ENCODE data around the gene AADACL4. TPM values are rescaled to one million over a fixed set of nuclear protein-coding genes. Genes with fewer than 3 reads are reported as not detected.

AADACL4 gene
- total and polyA plus RNA-seq, 10 of the 15 experiments (the other 5 are each of a cell fraction or from before 2014, with no cell fraction given): not detected

DNA sequence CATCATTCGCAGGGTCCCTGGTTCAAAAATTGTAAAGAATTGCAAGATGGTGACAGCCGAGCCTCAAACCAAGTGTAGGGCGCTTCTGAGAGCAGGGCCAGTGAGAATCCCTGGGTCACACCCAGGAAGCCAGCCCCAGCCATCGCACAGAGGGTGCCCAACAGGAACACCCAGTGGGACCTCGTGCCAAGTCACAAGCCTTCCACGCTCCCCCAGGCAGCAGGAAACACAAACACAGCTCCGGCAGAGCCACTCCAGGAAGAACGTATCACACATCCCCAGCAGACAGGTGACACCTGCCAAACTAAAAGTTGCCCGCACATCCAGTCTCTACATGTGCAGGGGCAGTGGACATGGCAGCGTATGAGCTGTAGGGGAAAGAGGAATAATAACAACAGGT is 46.1 kb upstream of the AADACL4 start:
- Histone ChIP-seq H4K20me1 (ENCODE audit: control insufficient read depth, insufficient read depth) (0 out of 2 replicates have a peak, but pooled peaks cover 4% of the 10 kb centered on the region), H3K9me3 (replicated peaks; ENCODE audit: control insufficient read depth, insufficient read depth, low read length) (no peaks in the 10 kb centered on the region), H3K4me3 (no peak overlapping the region), H3K4me2 (ENCODE audit: control insufficient read depth, insufficient read depth) (no peak overlapping the region), H3K4me1 (ENCODE audit: control insufficient read depth, insufficient read depth, low read length) (no peaks in the 10 kb centered on the region), H3K79me2 (ENCODE audit: control insufficient read depth, insufficient read depth, low read length) (no peaks in the 10 kb centered on the region), H2AFZ (ENCODE audit: control insufficient read depth, low read depth, low read length) (no peak overlapping the region), H3K36me3 (ENCODE audit: control insufficient read depth in 2 of 2, insufficient read depth in 2 of 2, low read length in 1 of 2) (no peaks in the 10 kb centered on the region), H3K27ac (ENCODE audit: control insufficient read depth, insufficient read depth) (no peak overlapping the region), H3K27me3 (replicated peaks in 1 of 2; ENCODE audit: control insufficient read depth in 2 of 2, insufficient read depth in 2 of 2, low read length in 1 of 2) (peaks cover 0 to 4% of the 10 kb centered on the region in 2 experiments; a peak in 3 of 4 replicates), H3K9ac (ENCODE audit: control insufficient read depth, insufficient read depth, low read length) (no peak overlapping the region)
- ChIA-PET POLR2A (no interaction called here), SMC1A (ENCODE audit: uncharacterized antibody, unreplicated experiment) (interaction anchor here (1.9 kb wide), 1 partner anchor 14 kb away, joined by 5 read pairs; no protein-coding TSS in a partner anchor), CTCF (interaction anchor here (1.3 to 1.4 kb wide), 2 partner anchors 19 to 61 kb away, joined by 7 to 9 read pairs; no protein-coding TSS in a partner anchor), RAD21 (ENCODE audit: unreplicated experiment) (no interaction called here)
- in situ Hi-C loops (cut with MboI) (no loop called here), intact Hi-C loops (cut with micrococcal nuclease; ENCODE audit: unreplicated experiment) (no loop called here)
- no TSS peak for BruUV-seq (replicated peaks)
- FAIRE-seq (no peak), ATAC-seq (no peak), DNase-seq (ENCODE audit: low read depth, low spot score) (no peak)
- 51% methylated on average over 10 of the region's 10 CpGs for WGBS (ENCODE audit: insufficient coverage, insufficient replicate concordance, low lambda C conversion rate, missing lambda C conversion rate)
- TF ChIP-seq GABPA (IDR thresholded peaks at IDR 0.05; ENCODE audit: low read depth): no peak

DNA sequence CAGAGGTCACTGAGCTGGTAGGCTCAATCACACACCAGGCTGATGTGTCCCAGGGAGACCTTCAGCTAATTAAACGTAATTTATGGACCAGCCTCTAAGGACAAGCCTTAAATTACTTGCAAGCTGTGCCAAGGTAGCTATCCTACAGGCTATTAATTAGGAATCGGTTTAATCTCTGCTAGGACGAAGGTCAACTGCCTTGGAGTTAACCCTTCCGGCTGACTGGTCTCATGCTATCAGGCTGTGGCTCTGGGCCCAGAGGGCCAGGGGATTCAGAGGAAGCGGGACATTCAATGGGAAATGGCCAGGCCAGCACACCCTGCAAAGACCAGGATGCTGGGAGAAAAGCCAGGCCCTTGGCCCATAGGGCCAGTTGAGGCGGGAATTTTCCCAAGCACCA is 44.9 kb upstream of the AADACL4 start:
- H3K79me2 ChIP-seq (ENCODE audit: control insufficient read depth, insufficient read depth, low read length): no peaks in the 10 kb centered on the region
- ChIA-PET POLR2A (no interaction called here), RAD21 (ENCODE audit: unreplicated experiment) (interaction anchor here (1.0 to 1.3 kb wide), 2 partner anchors 20 to 21 kb away, joined by 3 read pairs; no protein-coding TSS in a partner anchor), CTCF (interaction anchor here (0.7 to 1.4 kb wide), 6 partner anchors 12 to 330 kb away, joined by 3 to 9 read pairs (median 4); no protein-coding TSS in a partner anchor), SMC1A (ENCODE audit: uncharacterized antibody, unreplicated experiment) (interaction anchor here (1.9 kb wide), 1 partner anchor 13 kb away, joined by 5 read pairs; no protein-coding TSS in a partner anchor)
- H3K27me3 ChIP-seq (replicated peaks in 1 of 2; ENCODE audit: control insufficient read depth in 2 of 2, insufficient read depth in 2 of 2, low read length in 1 of 2): peaks cover 0 to 4% of the 10 kb centered on the region in 2 experiments; a peak in 3 of 4 replicates
- in situ Hi-C loops (cut with MboI): no loop called here
- no peak overlapping the region for H3K4me3 ChIP-seq
- intact Hi-C loops (cut with micrococcal nuclease; ENCODE audit: unreplicated experiment): no loop called here
- TF ChIP-seq CEBPB (IDR thresholded peaks at IDR 0.05; ENCODE audit: borderline replicate concordance in 1 of 2, low read depth in 2 of 2, low read length in 2 of 2): no peak
- TF ChIP-seq, protein P1, sequence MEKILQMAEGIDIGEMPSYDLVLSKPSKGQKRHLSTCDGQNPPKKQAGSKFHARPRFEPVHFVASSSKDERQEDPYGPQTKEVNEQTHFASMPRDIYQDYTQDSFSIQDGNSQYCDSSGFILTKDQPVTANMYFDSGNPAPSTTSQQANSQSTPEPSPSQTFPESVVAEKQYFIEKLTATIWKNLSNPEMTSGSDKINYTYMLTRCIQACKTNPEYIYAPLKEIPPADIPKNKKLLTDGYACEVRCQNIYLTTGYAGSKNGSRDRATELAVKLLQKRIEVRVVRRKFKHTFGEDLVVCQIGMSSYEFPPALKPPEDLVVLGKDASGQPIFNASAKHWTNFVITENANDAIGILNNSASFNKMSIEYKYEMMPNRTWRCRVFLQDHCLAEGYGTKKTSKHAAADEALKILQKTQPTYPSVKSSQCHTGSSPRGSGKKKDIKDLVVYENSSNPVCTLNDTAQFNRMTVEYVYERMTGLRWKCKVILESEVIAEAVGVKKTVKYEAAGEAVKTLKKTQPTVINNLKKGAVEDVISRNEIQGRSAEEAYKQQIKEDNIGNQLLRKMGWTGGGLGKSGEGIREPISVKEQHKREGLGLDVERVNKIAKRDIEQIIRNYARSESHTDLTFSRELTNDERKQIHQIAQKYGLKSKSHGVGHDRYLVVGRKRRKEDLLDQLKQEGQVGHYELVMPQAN (conservative IDR thresholded peaks at IDR 0.05): no peak
- TF ChIP-seq NR2C2 (IDR thresholded peaks at IDR 0.05; ENCODE audit: borderline replicate concordance, control insufficient read depth, insufficient read length, low read depth): no peak
- TF ChIP-seq, protein P2, sequence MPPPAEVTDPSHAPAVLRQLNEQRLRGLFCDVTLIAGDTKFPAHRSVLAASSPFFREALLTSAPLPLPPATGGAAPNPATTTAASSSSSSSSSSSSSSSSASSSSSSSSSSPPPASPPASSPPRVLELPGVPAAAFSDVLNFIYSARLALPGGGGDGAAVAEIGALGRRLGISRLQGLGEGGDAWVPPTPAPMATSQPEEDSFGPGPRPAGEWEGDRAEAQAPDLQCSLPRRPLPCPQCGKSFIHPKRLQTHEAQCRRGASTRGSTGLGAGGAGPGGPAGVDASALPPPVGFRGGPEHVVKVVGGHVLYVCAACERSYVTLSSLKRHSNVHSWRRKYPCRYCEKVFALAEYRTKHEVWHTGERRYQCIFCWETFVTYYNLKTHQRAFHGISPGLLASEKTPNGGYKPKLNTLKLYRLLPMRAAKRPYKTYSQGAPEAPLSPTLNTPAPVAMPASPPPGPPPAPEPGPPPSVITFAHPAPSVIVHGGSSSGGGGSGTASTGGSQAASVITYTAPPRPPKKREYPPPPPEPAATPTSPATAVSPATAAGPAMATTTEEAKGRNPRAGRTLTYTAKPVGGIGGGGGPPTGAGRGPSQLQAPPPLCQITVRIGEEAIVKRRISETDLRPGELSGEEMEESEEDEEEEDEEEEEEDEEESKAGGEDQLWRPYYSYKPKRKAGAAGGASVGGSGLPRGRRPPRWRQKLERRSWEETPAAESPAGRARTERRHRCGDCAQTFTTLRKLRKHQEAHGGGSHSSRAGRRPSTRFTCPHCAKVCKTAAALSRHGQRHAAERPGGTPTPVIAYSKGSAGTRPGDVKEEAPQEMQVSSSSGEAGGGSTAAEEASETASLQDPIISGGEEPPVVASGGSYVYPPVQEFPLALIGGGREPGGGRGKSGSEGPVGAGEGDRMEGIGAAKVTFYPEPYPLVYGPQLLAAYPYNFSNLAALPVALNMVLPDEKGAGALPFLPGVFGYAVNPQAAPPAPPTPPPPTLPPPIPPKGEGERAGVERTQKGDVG (CRISPR knock-in tag; IDR thresholded peaks at IDR 0.05): no peak
- TF ChIP-seq, protein P3, sequence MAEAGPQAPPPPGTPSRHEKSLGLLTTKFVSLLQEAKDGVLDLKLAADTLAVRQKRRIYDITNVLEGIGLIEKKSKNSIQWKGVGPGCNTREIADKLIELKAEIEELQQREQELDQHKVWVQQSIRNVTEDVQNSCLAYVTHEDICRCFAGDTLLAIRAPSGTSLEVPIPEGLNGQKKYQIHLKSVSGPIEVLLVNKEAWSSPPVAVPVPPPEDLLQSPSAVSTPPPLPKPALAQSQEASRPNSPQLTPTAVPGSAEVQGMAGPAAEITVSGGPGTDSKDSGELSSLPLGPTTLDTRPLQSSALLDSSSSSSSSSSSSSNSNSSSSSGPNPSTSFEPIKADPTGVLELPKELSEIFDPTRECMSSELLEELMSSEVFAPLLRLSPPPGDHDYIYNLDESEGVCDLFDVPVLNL (IDR thresholded peaks at IDR 0.05; ENCODE audit: low read depth, low read length): no peak
- no peak for TF ChIP-seq DPF2 (IDR thresholded peaks at IDR 0.05)
- TF ChIP-seq, protein P4, sequence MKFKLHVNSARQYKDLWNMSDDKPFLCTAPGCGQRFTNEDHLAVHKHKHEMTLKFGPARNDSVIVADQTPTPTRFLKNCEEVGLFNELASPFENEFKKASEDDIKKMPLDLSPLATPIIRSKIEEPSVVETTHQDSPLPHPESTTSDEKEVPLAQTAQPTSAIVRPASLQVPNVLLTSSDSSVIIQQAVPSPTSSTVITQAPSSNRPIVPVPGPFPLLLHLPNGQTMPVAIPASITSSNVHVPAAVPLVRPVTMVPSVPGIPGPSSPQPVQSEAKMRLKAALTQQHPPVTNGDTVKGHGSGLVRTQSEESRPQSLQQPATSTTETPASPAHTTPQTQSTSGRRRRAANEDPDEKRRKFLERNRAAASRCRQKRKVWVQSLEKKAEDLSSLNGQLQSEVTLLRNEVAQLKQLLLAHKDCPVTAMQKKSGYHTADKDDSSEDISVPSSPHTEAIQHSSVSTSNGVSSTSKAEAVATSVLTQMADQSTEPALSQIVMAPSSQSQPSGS (IDR thresholded peaks at IDR 0.05; ENCODE audit: low read length): no peak
- H3K4me1 ChIP-seq (ENCODE audit: control insufficient read depth, insufficient read depth, low read length): no peaks in the 10 kb centered on the region
- no peak overlapping the region for H3K4me2 ChIP-seq (ENCODE audit: control insufficient read depth, insufficient read depth)
- H3K9ac ChIP-seq (ENCODE audit: control insufficient read depth, insufficient read depth, low read length): no peak overlapping the region
- H3K9me3 ChIP-seq (replicated peaks; ENCODE audit: control insufficient read depth, insufficient read depth, low read length): no peaks in the 10 kb centered on the region
- 0 out of 2 replicates have a peak, but pooled peaks cover under 1% of the 10 kb centered on the region for H4K20me1 ChIP-seq (ENCODE audit: control insufficient read depth, insufficient read depth)
- no TSS peak for BruUV-seq (replicated peaks)
- H3K36me3 ChIP-seq (ENCODE audit: control insufficient read depth in 2 of 2, insufficient read depth in 2 of 2, low read length in 1 of 2): no peaks in the 10 kb centered on the region
- 36% methylated on average over 6 of the region's 6 CpGs for WGBS (ENCODE audit: insufficient coverage, insufficient replicate concordance, low lambda C conversion rate, missing lambda C conversion rate)
- ATAC-seq: no peak
- H2AFZ ChIP-seq (ENCODE audit: control insufficient read depth, low read depth, low read length): no peak overlapping the region
- DNase-seq (ENCODE audit: low read depth, low spot score): no peak
- no peak overlapping the region for H3K27ac ChIP-seq (ENCODE audit: control insufficient read depth, insufficient read depth)
- FAIRE-seq: no peak

All from GM12878 (cell line).